HL-60 (cell line): ENCODE measurements around the gene PXDN.

Experiments used
- GABPA ChIP-seq: IDR thresholded peaks from 2 replicates; pipeline ENCODE4 v1.6.1; 2012; ENCODE audit warnings: low read depth
- POLR2AphosphoS5 ChIP-seq: IDR thresholded peaks from 2 replicates; pipeline ENCODE4 v1.6.1; 2012; ENCODE audit warnings: low read depth
- SPI1 ChIP-seq: IDR thresholded peaks from 2 replicates; pipeline ENCODE4 v1.6.1; 2012; ENCODE audit warnings: low read depth, mild to moderate bottlenecking, borderline replicate concordance
- TF ChIP-seq, protein P1 (sequence below): IDR thresholded peaks from 2 replicates; pipeline ENCODE4 v1.6.1; 2012; ENCODE audit warnings: low read depth; ENCODE audit not compliant: insufficient replicate concordance
- TF ChIP-seq, protein P2 (sequence below): IDR thresholded peaks from one replicate; pipeline ENCODE4 v1.5.1; 2011; ENCODE audit warnings: low read length, control low read depth, inconsistent platforms; ENCODE audit not compliant: insufficient read depth

DNA sequence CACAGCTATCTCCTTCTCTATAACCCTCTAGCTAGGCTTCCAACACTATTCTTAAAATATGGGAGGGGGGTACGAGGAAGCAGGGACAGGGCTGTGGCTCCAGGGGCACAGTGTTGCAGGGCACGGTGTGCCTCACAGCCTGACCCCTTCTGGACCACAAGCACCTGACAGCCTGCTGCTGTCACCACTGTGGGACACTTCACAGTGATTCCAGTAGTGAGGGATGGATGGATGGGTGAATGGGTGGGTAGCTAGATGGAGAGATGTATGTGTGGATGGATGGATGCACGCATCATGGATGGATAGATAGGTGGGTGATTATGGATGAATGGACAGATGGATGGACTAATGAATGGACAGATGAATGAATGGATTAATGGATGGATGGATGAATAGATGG is 21.6 kb downstream of the PXDN start:
- TF ChIP-seq, protein P1, sequence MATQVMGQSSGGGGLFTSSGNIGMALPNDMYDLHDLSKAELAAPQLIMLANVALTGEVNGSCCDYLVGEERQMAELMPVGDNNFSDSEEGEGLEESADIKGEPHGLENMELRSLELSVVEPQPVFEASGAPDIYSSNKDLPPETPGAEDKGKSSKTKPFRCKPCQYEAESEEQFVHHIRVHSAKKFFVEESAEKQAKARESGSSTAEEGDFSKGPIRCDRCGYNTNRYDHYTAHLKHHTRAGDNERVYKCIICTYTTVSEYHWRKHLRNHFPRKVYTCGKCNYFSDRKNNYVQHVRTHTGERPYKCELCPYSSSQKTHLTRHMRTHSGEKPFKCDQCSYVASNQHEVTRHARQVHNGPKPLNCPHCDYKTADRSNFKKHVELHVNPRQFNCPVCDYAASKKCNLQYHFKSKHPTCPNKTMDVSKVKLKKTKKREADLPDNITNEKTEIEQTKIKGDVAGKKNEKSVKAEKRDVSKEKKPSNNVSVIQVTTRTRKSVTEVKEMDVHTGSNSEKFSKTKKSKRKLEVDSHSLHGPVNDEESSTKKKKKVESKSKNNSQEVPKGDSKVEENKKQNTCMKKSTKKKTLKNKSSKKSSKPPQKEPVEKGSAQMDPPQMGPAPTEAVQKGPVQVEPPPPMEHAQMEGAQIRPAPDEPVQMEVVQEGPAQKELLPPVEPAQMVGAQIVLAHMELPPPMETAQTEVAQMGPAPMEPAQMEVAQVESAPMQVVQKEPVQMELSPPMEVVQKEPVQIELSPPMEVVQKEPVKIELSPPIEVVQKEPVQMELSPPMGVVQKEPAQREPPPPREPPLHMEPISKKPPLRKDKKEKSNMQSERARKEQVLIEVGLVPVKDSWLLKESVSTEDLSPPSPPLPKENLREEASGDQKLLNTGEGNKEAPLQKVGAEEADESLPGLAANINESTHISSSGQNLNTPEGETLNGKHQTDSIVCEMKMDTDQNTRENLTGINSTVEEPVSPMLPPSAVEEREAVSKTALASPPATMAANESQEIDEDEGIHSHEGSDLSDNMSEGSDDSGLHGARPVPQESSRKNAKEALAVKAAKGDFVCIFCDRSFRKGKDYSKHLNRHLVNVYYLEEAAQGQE, result no peak
- TF ChIP-seq, protein P2, sequence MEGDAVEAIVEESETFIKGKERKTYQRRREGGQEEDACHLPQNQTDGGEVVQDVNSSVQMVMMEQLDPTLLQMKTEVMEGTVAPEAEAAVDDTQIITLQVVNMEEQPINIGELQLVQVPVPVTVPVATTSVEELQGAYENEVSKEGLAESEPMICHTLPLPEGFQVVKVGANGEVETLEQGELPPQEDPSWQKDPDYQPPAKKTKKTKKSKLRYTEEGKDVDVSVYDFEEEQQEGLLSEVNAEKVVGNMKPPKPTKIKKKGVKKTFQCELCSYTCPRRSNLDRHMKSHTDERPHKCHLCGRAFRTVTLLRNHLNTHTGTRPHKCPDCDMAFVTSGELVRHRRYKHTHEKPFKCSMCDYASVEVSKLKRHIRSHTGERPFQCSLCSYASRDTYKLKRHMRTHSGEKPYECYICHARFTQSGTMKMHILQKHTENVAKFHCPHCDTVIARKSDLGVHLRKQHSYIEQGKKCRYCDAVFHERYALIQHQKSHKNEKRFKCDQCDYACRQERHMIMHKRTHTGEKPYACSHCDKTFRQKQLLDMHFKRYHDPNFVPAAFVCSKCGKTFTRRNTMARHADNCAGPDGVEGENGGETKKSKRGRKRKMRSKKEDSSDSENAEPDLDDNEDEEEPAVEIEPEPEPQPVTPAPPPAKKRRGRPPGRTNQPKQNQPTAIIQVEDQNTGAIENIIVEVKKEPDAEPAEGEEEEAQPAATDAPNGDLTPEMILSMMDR, result no peak
- TF ChIP-seq SPI1 (no peak), POLR2AphosphoS5 (no peak), GABPA (no peak)
